Iris pigment epithelial cell (primary cell): ENCODE measurements around the gene ELF5.
A peak's percentile ranks its signal among the peaks of the same experiment; 100 is the strongest.

Experiments
- DNase-seq: peaks from one replicate; pipeline ENCODE4 v3.0.0-alpha.2; 2011; ENCODE audit warnings: low read depth

The ELF5 gene

GRCh38 chr11:34454308-34455032, 59.1 kb downstream of the ELF5 start:
- no peak for DNase-seq

DNA sequence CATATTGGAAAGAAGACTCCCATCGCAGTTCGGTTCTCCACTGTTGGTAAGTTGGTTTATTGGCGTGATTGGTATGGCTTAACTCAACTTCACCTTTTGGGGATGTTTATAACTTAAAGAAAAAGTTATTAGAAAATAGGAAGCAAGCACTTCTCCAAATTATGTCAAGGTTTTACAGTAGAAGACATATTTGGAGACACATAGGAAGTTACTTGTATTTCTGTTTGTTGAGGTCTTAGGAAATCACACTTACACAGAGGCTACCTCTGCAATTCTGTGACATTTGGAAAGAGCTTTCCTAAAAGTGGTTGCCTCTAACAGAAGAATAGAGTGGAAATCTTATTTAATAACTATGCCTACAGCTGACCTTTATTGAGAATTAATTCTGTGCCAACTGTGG, 62.5 kb downstream of the ELF5 start:
- DNase-seq, result no peak

- peak; percentile 31 for DNase-seq
Measured at GRCh38 chr11:34449013-34449412, 64.6 kb downstream of the ELF5 start.

DNA sequence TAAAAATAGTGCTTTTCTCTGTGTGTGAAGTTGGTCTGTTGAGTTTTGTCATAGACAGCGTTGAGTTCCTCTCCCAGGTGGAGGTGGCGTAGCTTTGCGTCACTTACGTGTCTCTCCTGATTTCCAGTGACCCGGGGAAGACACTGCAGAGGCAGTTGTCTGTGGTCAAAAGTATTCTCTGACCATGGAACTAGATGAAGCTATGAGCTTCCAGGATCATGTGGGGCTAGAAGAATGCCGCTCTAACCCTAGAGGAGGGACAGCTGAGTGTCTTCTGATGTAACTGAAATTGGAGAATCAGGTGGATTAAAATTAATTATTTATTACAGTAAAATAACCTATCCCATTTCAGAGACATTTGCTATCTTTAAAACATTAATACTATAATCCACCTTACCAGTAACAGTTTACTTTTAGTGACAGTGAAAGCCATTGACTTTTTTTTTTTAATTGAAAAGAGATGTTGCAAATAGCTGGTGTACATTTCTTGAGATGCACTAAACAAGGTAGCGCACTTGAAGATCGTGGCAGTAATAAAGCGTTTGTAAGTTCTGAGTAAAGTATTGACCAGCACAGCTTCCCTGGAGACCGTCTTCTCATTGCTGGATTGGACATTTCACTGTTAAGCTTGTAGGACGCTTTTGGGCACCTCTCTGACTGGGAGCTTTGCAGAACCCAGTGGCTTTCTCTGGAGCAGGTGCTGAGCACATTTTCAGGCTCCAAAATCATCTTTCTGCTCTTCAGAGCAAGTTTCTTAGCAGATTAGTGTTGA, 65.2 kb downstream of the ELF5 start:
- no peak for DNase-seq

- DNase-seq, result no peak
Measured at GRCh38 chr11:34447044-34447443, 66.5 kb downstream of the ELF5 start.

- DNase-seq, result no peak
Measured at GRCh38 chr11:34446386-34446785, 67.2 kb downstream of the ELF5 start.

DNA sequence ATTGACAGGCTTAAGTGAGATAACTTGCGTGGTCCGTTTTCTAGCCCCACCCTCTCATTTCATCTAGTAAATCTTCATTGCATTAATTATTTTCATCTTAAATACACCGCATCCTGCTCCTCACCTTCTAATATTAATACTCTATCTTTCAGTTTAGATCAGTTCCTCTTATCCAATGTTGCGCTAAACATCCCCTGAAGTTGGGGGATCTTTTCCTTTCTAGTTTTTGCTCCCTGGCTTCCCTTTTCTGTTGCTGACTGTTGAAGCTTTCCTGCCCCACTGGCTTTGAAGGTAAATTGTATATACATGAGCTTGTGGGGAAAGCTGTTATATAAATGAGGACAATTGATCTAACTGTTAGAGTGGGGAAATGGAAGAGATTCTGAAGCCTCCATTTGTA, 67.6 kb downstream of the ELF5 start:
- DNase-seq, result no peak

GRCh38 chr11:34444428-34444827, 69.2 kb downstream of the ELF5 start:
- DNase-seq, result no peak

DNA sequence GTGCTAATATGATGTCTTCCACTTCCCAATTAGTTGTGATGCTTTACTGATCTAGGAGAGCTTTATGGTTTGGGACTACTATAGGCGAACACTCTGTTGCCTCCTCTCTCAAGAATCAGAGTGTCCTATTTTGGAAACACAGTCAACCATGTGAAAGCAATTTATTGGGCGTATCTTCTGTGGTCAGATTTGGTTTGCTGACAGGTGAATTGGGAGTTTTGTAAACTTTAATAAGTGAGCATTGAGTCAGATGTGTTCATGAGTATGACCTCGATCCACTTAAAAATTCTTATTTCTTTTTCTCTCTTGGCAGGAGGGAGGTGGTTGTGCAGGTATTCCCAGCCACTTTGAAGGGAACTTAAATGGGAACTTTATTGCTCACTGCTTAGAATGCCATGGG, 70.5 kb downstream of the ELF5 start:
- no peak for DNase-seq

DNA sequence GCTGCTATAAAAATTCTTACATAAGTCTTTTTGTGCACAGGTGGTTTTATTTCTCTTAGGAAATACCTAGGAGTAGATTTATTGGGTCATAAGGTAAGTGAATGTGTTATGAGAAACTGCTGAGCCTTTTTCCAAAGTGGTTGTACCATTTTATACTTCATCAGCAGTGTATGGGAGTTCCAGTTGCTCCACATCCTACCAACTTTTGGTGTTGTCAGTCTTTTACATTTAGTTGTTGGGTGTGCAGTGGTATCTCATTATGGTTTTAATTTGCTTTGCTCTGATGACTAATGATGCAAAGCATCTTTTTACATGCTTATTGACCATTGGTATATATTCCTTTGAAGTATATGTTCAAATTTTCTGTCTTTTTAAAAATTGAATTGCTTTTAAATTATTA, 71.8 kb downstream of the ELF5 start:
- no peak for DNase-seq

DNA sequence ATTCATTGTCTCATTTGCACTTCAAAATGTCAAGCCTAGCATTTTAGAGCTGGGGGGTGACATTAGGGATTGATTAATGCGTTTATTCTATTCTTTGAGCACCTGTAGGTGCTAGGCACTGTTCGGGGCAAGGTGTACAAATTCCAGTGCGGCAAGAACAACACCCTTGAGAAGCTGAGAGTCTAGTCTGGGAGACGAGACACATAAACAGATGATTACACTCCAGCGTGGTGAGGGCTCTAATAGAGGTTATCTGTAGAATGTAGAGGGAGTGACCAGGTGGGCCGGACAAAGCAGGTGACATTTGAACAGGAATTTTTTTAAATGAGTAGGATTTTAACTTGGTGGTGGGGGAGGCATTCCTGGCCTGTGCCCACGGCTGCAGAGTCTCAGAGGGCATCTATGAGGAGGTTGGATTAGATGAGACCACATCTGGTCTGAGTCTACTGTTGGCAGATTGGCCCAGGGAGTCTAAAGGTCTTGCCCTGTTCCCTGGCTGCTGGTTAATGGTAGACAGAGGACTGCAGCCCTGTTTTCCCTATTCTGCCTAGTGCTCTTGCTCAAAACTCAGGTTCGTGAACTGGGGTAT, 73.9 kb downstream of the ELF5 start:
- DNase-seq, result peak; percentile 7

- peak; percentile 99 for DNase-seq
Measured at GRCh38 chr11:34438529-34439507, 74.8 kb downstream of the ELF5 start, which contains the start of gene CAT. CAT (plus strand) TSS chr11:34438934; CDS start chr11:34439014, 80 bp downstream.

DNA sequence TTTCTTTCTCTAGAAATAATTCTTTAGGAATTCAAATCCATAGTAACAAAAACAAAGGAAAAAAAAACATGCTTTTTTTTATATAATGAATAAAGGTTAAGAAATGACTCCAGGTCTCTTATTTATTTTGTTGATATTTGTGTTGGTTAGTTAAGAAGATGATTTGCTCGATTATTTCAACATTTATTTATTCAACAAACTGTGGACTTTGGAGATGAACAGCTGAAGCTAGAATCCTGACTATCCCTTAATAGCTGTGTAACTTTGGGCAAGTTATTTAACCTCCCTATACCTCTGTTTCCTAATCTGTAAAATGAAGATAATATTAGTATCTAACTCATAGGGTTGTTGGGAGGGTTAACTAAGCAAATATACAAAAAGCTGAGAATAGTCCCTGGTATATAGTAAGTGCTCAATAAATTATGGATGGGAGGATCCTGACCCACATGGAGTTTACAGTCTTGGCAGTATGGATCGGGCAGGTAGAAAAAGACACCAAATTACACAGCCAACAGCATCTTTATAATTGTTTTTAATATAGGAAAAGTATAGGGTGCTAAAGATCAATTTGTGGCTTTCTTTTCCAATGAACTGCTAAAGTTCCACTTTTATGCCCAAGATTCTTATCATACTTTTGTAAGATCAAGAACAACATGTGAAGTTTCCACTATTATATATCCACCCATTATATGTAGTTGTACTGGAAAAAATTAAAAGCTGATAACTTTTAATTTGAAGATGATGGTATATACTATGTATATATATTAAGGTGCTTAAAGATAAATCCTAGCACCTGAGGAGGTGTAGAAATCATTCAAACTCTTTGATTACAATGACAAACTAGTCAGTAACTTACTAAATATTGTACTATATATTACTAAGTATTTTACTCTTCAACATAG, 76.1 kb downstream of the ELF5 start:
- DNase-seq, result no peak

GRCh38 chr11:34433899-34434298, 79.7 kb downstream of the ELF5 start:
- DNase-seq, result no peak

DNA sequence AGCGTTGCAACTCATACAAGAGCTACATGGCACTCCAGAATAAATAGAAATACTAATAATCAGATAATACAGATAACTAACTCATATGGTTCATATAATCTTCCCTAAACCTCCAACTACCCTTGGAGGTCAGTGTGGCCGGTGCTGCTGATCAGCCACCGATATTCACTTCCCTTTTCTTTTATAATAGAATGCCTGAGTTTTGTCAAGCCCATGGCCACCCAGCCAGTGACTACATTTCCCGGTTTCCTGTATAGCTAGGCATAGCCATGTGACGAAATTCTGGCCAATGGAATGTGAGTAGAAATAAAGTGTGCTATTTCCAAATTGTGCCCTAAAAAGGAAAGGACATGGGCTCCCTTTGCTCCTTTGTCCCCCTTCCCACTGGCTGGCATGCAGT, 80.8 kb downstream of the ELF5 start:
- DNase-seq, result no peak

- no peak for DNase-seq
Measured at GRCh38 chr11:34431979-34432378, 81.6 kb downstream of the ELF5 start.
